Duodenal mucosa (tissue), 2 donors: ENCODE data around the gene ACP2.
"Not testable (repeated sequence)": the region's sequence is repeated elsewhere in the genome, so short reads cannot be mapped to it uniquely, and the experiment has no call there.

Experiments
- H3K27ac ChIP-seq: one replicate; pipeline ENCODE4 v1.7.0; 2013; ENCODE audit warnings: low read depth, low read length
- H3K27me3 ChIP-seq, 2 donors: one replicate each; pipeline ENCODE4 v1.7.0; 2013; ENCODE audit warnings: low read length in 2 of 2, control low read depth in 1 of 2; ENCODE audit not compliant: insufficient read depth in 2 of 2, control insufficient read depth in 1 of 2
- H3K36me3 ChIP-seq, 2 donors: one replicate each; pipeline ENCODE4 v1.7.0; 2013; ENCODE audit warnings: low read length in 2 of 2, control low read depth in 1 of 2; ENCODE audit not compliant: insufficient read depth in 2 of 2, control insufficient read depth in 1 of 2
- H3K4me1 ChIP-seq, 2 donors: one replicate each; pipeline ENCODE4 v1.7.0; 2013; ENCODE audit warnings: low read length in 2 of 2, control low read depth in 1 of 2; ENCODE audit not compliant: insufficient read depth in 2 of 2, control insufficient read depth in 1 of 2
- H3K4me3 ChIP-seq, 2 donors: one replicate each; pipeline ENCODE4 v1.7.0; 2013; ENCODE audit warnings: low read length in 2 of 2, low read depth in 1 of 2
- H3K9ac ChIP-seq, 2 donors: one replicate each; pipeline ENCODE4 v1.7.0; 2013; ENCODE audit warnings: low read length in 2 of 2, low read depth in 1 of 2
- H3K9me3 ChIP-seq, 2 donors: one replicate each; pipeline ENCODE4 v1.7.0; 2013; ENCODE audit warnings: low read length in 2 of 2, control low read depth in 1 of 2; ENCODE audit not compliant: control insufficient read depth in 1 of 2

ACP2 gene

GRCh38 chr11:47208628-47209027 is 40.0 kb downstream of the ACP2 start:
- H3K4me1 ChIP-seq = no peaks in the 10 kb centered on the region
- H3K4me3 ChIP-seq = no peak overlapping the region
- H3K27ac ChIP-seq = no peak overlapping the region
- no peak overlapping the region for H3K9ac ChIP-seq
- H3K9me3 ChIP-seq = no peaks in the 10 kb centered on the region
- no peaks in the 10 kb centered on the region for H3K36me3 ChIP-seq
- H3K27me3 ChIP-seq = no peaks in the 10 kb centered on the region

GRCh38 chr11:47208008-47208552 is 40.5 kb downstream of the ACP2 start:
- H3K27me3 ChIP-seq, H3K4me3 ChIP-seq, H3K9me3 ChIP-seq, H3K36me3 ChIP-seq, H3K9ac ChIP-seq, H3K27ac ChIP-seq, H3K4me1 ChIP-seq: not testable (repeated sequence)

- Histone ChIP-seq H3K9me3 (no peaks in the 10 kb centered on the region), H3K9ac (no peak overlapping the region), H3K27me3 (no peaks in the 10 kb centered on the region), H3K4me3 (no peak overlapping the region), H3K27ac (no peak overlapping the region), H3K36me3 (no peaks in the 10 kb centered on the region), H3K4me1 (no peaks in the 10 kb centered on the region)
Observed at GRCh38 chr11:47207459-47207858, 41.2 kb downstream of the ACP2 start.

- not testable (repeated sequence) for H3K4me1 ChIP-seq, H3K27ac ChIP-seq, H3K9ac ChIP-seq, H3K36me3 ChIP-seq, H3K9me3 ChIP-seq, H3K27me3 ChIP-seq, H3K4me3 ChIP-seq
Observed at GRCh38 chr11:47206577-47206976, 42.0 kb downstream of the ACP2 start.

GRCh38 chr11:47204637-47204989 is 44.0 kb downstream of the ACP2 start:
- Histone ChIP-seq H3K4me1 (no peaks in the 10 kb centered on the region), H3K27me3 (no peaks in the 10 kb centered on the region), H3K27ac (no peak overlapping the region), H3K9me3 (no peaks in the 10 kb centered on the region), H3K4me3 (no peak overlapping the region), H3K36me3 (no peaks in the 10 kb centered on the region), H3K9ac (no peak overlapping the region)

GRCh38 chr11:47202576-47202975 is 46.0 kb downstream of the ACP2 start:
- no peaks in the 10 kb centered on the region for H3K36me3 ChIP-seq
- no peaks in the 10 kb centered on the region for H3K9me3 ChIP-seq
- no peak overlapping the region for H3K27ac ChIP-seq

GRCh38 chr11:47201015-47201414 is 47.6 kb downstream of the ACP2 start:
- Histone ChIP-seq H3K27ac (no peak overlapping the region), H3K27me3 (no peaks in the 10 kb centered on the region), H3K36me3 (no peaks in the 10 kb centered on the region), H3K9ac (no peak overlapping the region), H3K4me1 (no peaks in the 10 kb centered on the region), H3K9me3 (no peaks in the 10 kb centered on the region), H3K4me3 (no peak overlapping the region)

More at GRCh38 chr11:47202576-47202975, 46.0 kb downstream of the ACP2 start:
- Histone ChIP-seq H3K4me1 (no peaks in the 10 kb centered on the region), H3K4me3 (no peak overlapping the region), H3K9ac (no peak overlapping the region), H3K27me3 (no peaks in the 10 kb centered on the region)

- H3K36me3 ChIP-seq, H3K9me3 ChIP-seq, H3K27me3 ChIP-seq, H3K4me1 ChIP-seq, H3K27ac ChIP-seq, H3K9ac ChIP-seq, H3K4me3 ChIP-seq: not testable (repeated sequence)
Observed at GRCh38 chr11:47198161-47198560, 50.5 kb downstream of the ACP2 start.

GRCh38 chr11:47192111-47192510 is 56.5 kb downstream of the ACP2 start:
- Histone ChIP-seq H3K4me3 (no peak overlapping the region), H3K4me1 (peaks cover 12 to 19% of the 10 kb centered on the region in 2 donors), H3K27ac (no peak overlapping the region), H3K27me3 (peaks cover 0 to 6% of the 10 kb centered on the region in 2 donors), H3K9ac (no peak overlapping the region), H3K9me3 (no peaks in the 10 kb centered on the region), H3K36me3 (no peaks in the 10 kb centered on the region)

- not testable (repeated sequence) for H3K9me3 ChIP-seq, H3K4me3 ChIP-seq, H3K27ac ChIP-seq, H3K27me3 ChIP-seq, H3K36me3 ChIP-seq, H3K9ac ChIP-seq
- peaks cover 12 to 27% of the 10 kb centered on the region in 2 donors for H3K4me1 ChIP-seq
Observed at GRCh38 chr11:47191137-47191536, 57.5 kb downstream of the ACP2 start.
